CD4-positive, alpha-beta T cell (primary cell): ENCODE data around the gene MTG2. TPM values are rescaled to one million over a fixed set of nuclear protein-coding genes. Genes with fewer than 3 reads are reported as not detected.

Experiments
- ATAC-seq: fragments of 200-7000 bp; cut with Tn5 transposase; one replicate; pipeline ENCODE4 v1.10.0; 2022; ENCODE audit warnings: mild to moderate bottlenecking; ENCODE audit not compliant: poor library complexity
- CTCF ChIA-PET: fragments of 350-600 bp; sonication (Branson Sonifier 250); formaldehyde crosslinking; loops from one replicate; lab custom pipeline; 2021; ENCODE audit warnings: antibody characterized with exemption, inconsistent platforms; lab: Charles Lee
- POLR2A ChIA-PET: fragments of 350-600 bp; sonication (Branson Sonifier 250); formaldehyde crosslinking; loops from one replicate; lab custom pipeline; 2021; ENCODE audit warnings: antibody characterized with exemption, inconsistent platforms; lab: Charles Lee
- DNase-seq, 14 experiments: peaks; one replicate each; pipeline ENCODE4 v3.0.0-alpha.2; 2013 to 2020; ENCODE audit warnings: mixed read lengths in 2 of 14
- H3K27ac ChIP-seq, 2 donors: one replicate each; pipeline versions ENCODE4 v1.5.1 to v1.7.0; 2013; ENCODE audit warnings: low read length in 2 of 2, low read depth in 1 of 2, mild to moderate bottlenecking in 1 of 2
- H3K27me3 ChIP-seq, 2 experiments: 1 replicate in 1 of 2; 2 replicates in 1 of 2; pipeline versions ENCODE4 v1.6.1 to v1.7.0; 2013; ENCODE audit warnings: low read length in 2 of 2, control low read depth in 1 of 2, mild to moderate bottlenecking in 1 of 2, moderate library complexity in 1 of 2; ENCODE audit not compliant: insufficient read depth in 2 of 2, control insufficient read depth in 1 of 2
- H3K36me3 ChIP-seq: one replicate; pipeline ENCODE4 v1.6.1; 2013; ENCODE audit warnings: low read length, control low read depth; ENCODE audit not compliant: insufficient read depth
- H3K4me1 ChIP-seq: one replicate; pipeline ENCODE4 v1.6.1; 2013; ENCODE audit warnings: low read length, control low read depth; ENCODE audit not compliant: insufficient read depth
- H3K4me3 ChIP-seq: one replicate; pipeline ENCODE4 v1.5.1; 2013; ENCODE audit warnings: mild to moderate bottlenecking, low read length, moderate library complexity
- H3K9me3 ChIP-seq, 2 experiments: 1 replicate in 1 of 2; 2 replicates in 1 of 2; pipeline versions ENCODE4 v1.6.1 to v1.7.0; 2013; ENCODE audit warnings: low read length in 2 of 2, mild to moderate bottlenecking in 2 of 2, control low read depth in 1 of 2, moderate library complexity in 1 of 2; ENCODE audit not compliant: control insufficient read depth in 1 of 2, insufficient read depth in 1 of 2
- H3K27ac Mint-ChIP-seq: one replicate; pipeline ENCODE4 v1.8.0; 2020; ENCODE audit warnings: mixed read lengths
- H3K27me3 Mint-ChIP-seq: one replicate; pipeline ENCODE4 v1.8.0; 2021; ENCODE audit warnings: mixed read lengths
- H3K36me3 Mint-ChIP-seq: one replicate; pipeline ENCODE4 v1.8.0; 2021; ENCODE audit warnings: low read depth, mixed read lengths
- H3K4me1 Mint-ChIP-seq: one replicate; pipeline ENCODE4 v1.8.0; 2021; ENCODE audit warnings: low read depth, mixed read lengths
- H3K4me3 Mint-ChIP-seq: one replicate; pipeline ENCODE4 v1.8.0; 2020; ENCODE audit warnings: mild to moderate bottlenecking, mixed read lengths
- H3K9me3 Mint-ChIP-seq: one replicate; pipeline ENCODE4 v1.8.0; 2020; ENCODE audit warnings: mixed read lengths
- CTCF ChIP-seq: fragments of 200-600 bp; IDR thresholded peaks from one replicate; pipeline ENCODE4 v1.8.0; 2022; ENCODE audit warnings: antibody characterized with exemption, mild to moderate bottlenecking
- intact Hi-C, 2 experiments: fragments of 100-400 bp; cut with DNase I in 1 of 2; cut with micrococcal nuclease in 1 of 2; formaldehyde crosslinking; loops; one replicate each; pipeline versions ENCODE4 v1.15.1 to v1.9.0; 2023 to 2025; cut with DNase I, micrococcal nuclease
- total RNA-seq, 174 experiments: library from RNA in 2 of 174; stranded (reverse) in 2 of 174; gene quantifications; one replicate each; pipeline ENCODE4 v1.2.3 and lab custom pipeline; 2021 to 2026

Gene MTG2
- total RNA-seq, 2 experiments from 2014 or later, result 9.5 to 9.9 TPM

- Mint-ChIP-seq H3K27me3 (no peaks in the 10 kb centered on the region), H3K4me3 (peak overlapping the region; percentile 42), H3K4me1 (peaks cover 49% of the 10 kb centered on the region), H3K36me3 (peaks cover 35% of the 10 kb centered on the region), H3K27ac (peak overlapping the region; percentile 77), H3K9me3 (no peaks in the 10 kb centered on the region)
- Histone ChIP-seq H3K27ac (no peak overlapping the region), H3K4me1 (peaks cover 22% of the 10 kb centered on the region), H3K9me3 (no peaks in the 10 kb centered on the region), H3K4me3 (no peak overlapping the region), H3K27me3 (no peaks in the 10 kb centered on the region), H3K36me3 (peaks cover 17% of the 10 kb centered on the region)
- DNase-seq, result no peak
- no peak for ATAC-seq
- TF ChIP-seq CTCF, result no peak
- intact Hi-C loops, result no loop called here
- POLR2A ChIA-PET, result no interaction called here
- CTCF ChIA-PET, result no interaction called here
Observed at GRCh38 chr20:62186096-62186426, 3.2 kb downstream of the MTG2 start.

GRCh38 chr20:62186887-62187866 lies 4.3 kb downstream of the MTG2 start:
- Mint-ChIP-seq H3K4me1 (peaks cover 42% of the 10 kb centered on the region), H3K27me3 (no peaks in the 10 kb centered on the region), H3K27ac (peak overlapping the region; percentile 77), H3K4me3 (peak overlapping the region; percentile 43), H3K36me3 (peaks cover 29% of the 10 kb centered on the region), H3K9me3 (no peaks in the 10 kb centered on the region)
- DNase-seq (no peak), ATAC-seq (no peak)
- peaks cover 22% of the 10 kb centered on the region for H3K4me1 ChIP-seq
- intact Hi-C loops, result no loop called here
- no peak overlapping the region for H3K27ac ChIP-seq
- H3K9me3 ChIP-seq, result no peaks in the 10 kb centered on the region
- peaks cover 24% of the 10 kb centered on the region for H3K36me3 ChIP-seq
- TF ChIP-seq CTCF, result no peak
- ChIA-PET POLR2A (interaction anchor here (1.2 kb wide), 1 partner anchor 52 kb away, joined by 3 read pairs; no protein-coding TSS in a partner anchor), CTCF (no interaction called here)
- no peak overlapping the region for H3K4me3 ChIP-seq
- H3K27me3 ChIP-seq, result no peaks in the 10 kb centered on the region

- H3K36me3 ChIP-seq, result peaks cover 46% of the 10 kb centered on the region
- peaks cover 16% of the 10 kb centered on the region for H3K4me1 Mint-ChIP-seq
- H3K9me3 ChIP-seq, result no peaks in the 10 kb centered on the region
- ChIA-PET CTCF (no interaction called here), POLR2A (no interaction called here)
- no peak for DNase-seq
- TF ChIP-seq CTCF, result no peak
- H3K36me3 Mint-ChIP-seq, result peaks cover 41% of the 10 kb centered on the region
- no peaks in the 10 kb centered on the region for H3K27me3 Mint-ChIP-seq
- H3K4me3 Mint-ChIP-seq, result no peak overlapping the region
- H3K4me1 ChIP-seq, result peaks cover under 1% of the 10 kb centered on the region
- H3K27ac ChIP-seq, result no peak overlapping the region
- ATAC-seq, result no peak
- H3K9me3 Mint-ChIP-seq, result no peaks in the 10 kb centered on the region
- intact Hi-C loops, result no loop called here
- H3K27ac Mint-ChIP-seq, result no peak overlapping the region
- H3K4me3 ChIP-seq, result no peak overlapping the region
- H3K27me3 ChIP-seq, result no peaks in the 10 kb centered on the region
Observed at GRCh38 chr20:62190639-62191411, 8.0 kb downstream of the MTG2 start.
